ENCODE data around the gene SYNGR4.

SYNGR4 gene

DNA sequence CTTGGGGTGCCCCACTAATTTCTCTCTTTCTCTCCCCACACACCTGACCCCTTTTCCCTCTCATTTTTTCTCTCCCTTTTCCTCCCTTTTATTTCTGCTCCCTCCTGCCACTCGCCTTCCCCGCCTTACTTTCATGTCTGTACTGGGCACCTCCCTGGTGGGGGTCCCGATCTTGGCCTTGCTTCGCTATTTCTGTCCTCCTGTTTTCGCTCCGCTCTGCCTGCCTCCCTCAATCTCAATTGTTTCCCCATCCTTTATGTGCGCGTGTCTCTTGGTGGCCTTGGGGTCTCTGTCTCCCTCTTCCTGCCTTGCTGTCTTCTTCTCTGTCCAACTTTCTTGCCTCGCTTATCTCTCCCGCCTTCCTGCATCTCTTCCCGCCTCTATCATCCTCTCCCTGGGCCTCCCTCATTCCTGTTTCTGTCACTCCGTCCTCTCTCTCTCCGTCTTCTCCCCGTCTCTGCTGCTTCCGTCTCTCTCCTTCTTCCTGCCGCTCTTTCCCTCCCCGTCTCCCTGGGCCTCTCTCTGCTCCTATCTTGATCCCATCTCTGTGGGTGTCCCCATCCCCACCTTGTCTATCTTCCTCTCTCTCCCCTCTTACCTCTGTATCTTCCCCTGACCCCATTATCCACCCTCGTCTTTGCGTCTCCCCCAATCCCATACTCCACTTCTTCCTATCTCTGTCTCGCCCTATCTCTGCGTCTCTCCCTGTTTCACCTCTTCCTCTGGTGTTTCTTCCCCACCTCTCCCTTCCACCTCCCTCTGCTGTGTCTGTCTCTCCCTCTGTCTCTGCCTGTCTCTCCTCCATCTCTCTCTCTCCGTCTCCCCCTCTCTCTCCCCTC lies 33.3 kb downstream of the SYNGR4 start:
- no peak for DNase-seq

DNA sequence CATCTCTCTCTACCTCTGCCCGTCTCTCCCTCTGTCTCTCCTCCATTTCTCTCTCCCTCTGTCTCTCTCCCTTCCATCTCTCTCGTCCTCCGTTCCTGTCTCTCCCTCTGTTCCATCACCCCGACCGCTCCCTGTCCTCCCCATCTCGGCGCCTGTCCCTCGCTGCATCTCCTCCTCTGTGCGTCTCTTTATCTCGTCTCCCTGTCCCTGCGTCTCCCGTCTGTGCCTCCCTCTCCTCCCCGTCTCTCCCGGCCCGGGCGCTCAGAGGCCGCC lies 33.9 kb downstream of the SYNGR4 start:
- DNase-seq: no peak

DNA sequence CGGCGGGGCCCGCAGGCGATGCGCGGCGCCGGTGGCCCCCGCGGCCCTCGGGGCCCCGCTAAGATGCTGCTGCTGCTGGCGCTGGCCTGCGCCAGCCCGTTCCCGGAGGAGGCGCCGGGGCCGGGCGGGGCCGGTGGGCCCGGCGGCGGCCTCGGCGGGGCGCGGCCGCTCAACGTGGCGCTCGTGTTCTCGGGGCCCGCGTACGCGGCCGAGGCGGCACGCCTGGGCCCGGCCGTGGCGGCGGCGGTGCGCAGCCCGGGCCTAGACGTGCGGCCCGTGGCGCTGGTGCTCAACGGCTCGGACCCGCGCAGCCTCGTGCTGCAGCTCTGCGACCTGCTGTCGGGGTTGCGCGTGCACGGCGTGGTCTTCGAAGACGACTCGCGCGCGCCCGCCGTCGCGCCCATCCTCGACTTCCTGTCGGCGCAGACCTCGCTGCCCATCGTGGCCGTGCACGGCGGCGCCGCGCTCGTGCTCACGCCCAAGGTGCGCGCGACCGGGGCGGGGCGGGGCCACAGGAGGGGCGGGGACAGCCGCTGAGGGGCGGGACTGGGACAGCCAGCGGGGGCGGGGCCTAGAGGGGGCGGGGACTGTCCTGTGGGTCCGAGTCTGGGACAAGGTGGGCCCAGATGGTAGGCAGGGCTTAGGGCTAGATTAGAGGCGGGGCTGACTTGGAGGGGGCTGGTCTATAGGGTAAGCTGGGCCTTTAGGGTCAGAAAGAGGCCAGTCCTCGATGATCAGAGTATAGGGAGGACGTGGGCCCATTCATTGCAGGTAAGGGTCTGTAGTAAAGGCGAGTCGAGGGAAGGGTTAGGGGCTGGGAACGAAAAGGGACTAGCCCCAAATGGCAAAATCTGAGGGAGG lies 34.4 kb downstream of the SYNGR4 start:
- DNase-seq: peak; percentile 86

DNA sequence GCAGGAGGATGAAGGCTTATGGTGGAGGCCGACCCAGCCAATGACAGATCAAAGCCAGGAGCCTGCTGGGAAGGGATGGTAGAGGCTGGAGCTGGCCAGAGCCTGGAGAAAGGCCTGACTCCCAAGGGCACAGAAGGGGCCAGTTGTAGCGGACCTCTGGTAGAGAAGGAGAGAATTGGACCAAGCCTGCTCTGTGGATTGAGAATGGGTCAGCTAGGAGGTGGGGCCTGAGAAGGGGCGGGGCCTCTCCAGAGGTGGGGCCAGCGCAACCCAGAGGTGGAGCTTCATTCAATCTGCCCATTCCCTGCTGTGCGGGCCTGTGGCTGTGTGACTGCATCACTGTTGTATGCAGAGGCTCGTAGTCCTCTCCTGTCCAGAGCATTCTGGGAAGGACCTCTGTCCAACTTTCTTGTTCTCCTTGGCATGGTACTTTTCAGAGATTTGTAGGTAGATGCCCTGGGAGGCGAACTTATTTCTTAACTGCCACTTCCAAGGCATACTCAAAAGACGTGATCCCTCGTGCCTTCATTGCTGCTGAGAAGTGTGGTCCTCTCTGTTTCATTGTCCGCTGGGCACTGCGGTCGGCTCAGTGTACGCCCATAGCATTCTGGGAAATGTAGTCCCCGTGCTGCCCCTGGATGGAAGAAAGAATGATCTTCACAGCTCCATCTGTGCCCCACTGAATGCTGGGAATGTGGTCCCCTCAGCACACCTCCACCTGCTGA lies 36.0 kb downstream of the SYNGR4 start:
- peak; percentile 38 for DNase-seq

DNA sequence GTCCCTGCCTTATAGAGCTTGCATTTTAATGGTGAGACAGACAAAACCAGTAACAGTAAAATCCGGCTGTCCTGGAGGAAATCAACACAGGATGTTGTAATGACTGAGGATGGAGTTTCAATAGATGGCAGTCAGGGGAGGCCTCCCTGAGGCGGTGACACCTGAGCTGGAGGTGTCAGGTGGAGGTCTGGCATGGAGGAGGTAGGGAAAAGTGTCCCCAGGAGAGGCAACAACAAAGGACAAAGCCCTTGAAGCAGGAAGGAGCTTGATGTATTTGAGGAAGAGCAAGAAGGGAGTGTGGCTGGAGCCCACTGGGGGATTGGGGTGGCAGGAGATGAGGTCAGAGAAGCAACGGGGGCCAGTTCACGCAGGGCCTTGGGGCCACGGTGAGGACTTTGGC lies 37.1 kb downstream of the SYNGR4 start:
- DNase-seq: no peak

DNA sequence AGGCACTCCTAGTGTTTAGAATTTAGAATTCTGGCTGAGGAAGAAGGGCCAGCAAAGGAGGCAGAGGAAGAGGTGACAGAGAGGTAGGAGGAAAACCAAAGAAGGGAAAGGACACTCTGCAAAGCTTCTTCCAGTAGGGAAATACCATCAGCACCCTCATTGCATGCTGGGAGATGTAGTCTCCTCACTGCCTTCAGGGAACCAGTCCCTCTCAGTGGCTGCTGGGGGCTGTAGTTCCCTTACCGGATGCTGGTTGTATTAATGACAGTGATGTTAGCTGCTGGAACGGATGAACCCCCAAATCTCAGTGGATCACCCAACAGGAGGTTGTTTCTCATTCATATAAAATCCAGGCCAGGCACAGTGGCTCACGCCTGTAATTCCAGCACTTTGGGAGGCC lies 39.4 kb downstream of the SYNGR4 start:
- DNase-seq: peak; percentile 51

DNA sequence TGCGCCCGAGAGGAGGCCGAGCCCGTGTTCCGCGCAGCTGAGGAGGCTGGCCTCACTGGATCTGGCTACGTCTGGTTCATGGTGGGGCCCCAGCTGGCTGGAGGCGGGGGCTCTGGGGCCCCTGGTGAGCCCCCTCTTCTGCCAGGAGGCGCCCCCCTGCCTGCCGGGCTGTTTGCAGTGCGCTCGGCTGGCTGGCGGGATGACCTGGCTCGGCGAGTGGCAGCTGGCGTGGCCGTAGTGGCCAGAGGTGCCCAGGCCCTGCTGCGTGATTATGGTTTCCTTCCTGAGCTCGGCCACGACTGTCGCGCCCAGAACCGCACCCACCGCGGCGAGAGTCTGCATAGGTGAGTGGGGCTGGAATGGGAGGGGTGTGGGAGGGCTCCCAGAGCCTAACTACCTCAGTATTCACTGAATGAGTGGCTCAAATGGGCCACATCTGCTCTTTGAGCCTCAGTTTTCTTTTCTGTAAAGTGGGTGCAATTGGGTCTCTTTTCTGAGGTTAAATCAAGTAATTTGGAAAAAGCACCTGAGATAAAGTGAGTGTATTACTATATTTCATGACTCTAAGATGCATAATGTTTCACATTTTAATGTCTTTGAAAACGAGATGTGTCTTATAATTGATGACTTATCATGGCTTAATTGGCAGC lies 41.0 kb downstream of the SYNGR4 start:
- DNase-seq: no peak

DNA sequence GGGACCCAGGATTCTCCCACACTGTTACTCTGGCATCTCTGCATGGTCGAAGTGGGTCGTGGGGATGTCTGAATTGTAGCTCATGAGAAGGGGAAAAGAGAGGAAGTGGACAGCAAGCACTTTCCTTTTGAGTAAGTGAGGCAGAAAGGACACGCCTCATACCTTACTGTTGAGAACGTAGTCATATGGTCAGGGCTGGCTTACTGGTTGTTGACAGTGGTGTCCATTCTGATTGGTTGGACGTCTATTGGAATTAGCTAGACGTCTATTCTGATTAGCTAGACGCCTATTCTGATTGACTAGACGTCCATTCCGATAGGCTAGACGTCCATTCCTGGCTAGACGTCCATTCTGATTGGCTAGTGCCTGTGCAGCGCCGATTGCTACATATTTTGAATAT lies 41.7 kb downstream of the SYNGR4 start:
- DNase-seq: no peak

DNA sequence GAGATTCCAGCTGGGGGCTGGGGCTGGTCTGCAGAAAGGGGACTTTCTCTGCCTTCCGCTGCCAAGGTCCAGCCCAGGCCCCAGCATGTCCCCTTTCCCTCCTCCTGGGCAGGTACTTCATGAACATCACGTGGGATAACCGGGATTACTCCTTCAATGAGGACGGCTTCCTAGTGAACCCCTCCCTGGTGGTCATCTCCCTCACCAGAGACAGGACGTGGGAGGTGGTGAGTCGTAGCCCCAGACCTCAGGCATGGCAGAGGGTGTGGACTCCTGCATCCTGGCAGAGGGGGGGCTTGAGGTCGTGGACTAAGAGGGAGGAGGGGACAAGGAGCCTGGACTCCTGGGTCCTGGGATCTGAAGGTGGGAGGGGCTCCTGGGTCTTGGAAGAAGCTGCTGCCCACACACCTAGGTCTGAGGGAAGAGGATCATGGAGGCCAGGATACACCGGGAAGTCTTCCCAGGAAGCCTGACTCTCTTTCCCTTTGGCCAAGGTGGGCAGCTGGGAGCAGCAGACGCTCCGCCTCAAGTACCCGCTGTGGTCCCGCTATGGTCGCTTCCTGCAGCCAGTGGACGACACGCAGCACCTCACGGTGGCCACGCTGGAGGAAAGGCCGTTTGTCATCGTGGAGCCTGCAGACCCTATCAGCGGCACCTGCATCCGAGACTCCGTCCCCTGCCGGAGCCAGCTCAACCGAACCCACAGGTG lies 49.9 kb downstream of the SYNGR4 start:
- DNase-seq: no peak

DNA sequence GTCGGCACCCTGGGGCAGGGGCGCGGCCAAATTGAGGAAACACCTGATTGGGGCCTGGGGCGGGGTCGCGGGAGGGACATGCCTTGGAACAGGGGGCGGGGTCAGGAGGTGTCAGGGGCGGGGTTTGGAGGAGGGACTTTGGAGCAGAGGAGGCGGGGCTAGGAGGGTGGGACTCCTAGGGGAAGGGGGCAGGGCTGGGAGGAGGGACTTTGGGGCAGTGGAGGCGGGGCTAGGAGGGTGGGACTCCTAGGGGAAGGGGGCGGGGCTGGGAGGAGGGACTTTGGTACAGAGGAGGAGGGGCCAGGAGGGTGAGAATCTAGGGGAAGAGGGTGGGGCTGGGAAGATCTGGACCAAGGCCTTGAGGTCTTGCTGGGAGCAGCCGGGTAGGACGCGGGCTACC lies 51.2 kb downstream of the SYNGR4 start:
- peak; percentile 76 for DNase-seq

DNA sequence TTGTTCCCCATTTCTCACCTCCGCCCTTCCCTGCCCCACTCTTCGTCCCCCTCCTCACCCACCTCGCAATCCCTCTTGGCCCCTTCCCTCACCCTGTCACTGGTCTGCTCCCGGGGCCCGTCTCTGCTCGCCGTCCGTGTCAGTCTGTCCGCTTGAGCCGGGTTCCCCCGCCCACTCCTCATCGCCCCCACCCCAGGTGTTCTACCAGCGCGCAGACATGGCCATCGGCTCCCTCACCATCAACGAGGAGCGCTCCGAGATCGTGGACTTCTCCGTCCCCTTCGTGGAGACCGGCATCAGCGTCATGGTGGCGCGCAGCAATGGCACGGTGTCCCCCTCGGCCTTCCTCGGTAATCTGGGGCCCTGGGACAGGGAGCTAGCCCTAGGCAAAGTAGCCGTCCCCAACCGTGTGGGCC lies 51.6 kb downstream of the SYNGR4 start:
- no peak for DNase-seq

DNA sequence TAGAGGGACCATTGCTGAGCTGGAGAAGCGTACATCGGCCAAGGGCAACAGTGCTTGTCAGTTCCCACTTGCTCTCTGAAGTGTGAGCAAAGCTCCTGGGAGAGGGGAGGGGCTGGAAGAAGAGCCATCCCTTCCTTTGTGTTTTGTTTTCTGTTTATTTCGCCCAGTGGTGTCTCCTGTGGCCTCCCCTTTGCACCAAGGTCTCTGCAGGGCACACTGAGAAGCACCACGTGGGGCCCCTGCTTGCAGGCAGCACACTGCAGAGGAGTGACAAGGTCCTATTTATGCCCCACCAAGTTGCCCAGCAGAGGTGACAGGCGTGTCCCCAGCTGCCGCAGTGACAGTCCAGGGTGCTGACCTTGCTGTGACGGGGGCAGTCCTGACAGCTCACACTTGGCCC lies 53.3 kb downstream of the SYNGR4 start:
- no peak for DNase-seq

DNA sequence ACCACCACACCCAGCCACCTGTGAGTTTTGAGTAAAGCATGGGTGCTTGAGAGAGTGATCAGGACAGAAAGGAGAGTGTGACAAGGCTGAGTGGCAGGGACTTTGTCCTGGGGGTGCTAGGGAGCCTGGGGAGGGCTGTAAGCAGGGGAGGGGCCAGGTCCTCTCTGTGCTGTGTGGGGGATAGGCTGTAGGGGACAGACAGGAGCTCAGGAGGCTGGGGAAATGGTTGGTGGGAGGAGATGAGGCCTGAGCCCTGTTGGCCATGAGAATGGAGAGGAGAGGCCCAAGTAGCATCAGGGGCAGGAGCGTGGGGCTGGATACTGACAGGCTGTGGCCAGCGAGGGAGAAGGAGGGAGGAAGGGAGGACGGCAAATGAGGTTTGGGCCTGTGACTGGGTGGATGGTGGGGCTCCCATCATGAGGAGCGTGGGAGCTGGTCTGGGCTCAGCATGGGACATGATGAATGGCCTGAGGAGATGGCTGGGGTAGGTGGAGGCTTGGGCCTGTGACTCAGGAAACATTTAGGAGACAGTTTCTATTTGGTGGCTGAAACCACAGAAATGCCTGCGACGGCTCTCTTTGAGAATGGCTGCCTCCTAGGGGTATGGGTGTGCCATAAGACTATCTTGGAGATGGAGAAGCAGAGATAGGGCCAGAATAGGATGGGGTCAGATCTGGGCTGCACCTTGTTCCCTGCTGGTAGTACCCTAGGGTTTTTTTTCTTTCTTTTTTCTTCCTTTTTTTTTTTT lies 54.3 kb downstream of the SYNGR4 start:
- DNase-seq: no peak

DNA sequence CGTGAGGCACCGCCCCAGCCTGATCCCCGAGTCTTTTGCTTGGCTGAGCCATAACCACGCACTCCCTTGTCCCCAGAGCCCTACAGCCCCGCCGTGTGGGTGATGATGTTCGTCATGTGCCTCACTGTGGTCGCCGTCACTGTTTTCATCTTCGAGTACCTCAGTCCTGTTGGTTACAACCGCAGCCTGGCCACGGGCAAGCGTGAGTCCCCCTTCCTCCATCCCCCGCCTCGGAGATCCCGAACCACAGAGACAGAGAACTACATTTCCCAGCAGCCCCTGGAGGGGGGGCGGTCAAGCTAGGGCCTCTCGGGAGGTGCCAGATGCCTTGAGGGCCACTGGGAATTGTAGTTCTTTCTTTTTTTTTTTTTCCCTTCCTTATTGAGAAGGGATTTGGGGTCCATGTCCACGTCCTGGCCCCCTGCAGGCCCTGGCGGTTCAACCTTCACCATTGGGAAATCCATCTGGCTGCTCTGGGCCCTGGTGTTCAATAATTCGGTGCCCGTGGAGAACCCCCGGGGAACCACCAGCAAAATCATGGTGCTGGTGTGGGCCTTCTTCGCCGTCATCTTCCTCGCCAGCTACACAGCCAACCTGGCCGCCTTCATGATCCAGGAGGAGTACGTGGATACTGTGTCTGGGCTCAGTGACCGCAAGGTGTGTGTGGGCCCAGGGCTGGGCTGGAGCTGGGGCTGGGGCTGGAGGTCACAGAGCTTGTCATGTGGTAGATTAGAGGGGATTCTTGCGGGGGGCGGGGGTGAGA lies 55.2 kb downstream of the SYNGR4 start:
- peak; percentile 76 for DNase-seq

DNA sequence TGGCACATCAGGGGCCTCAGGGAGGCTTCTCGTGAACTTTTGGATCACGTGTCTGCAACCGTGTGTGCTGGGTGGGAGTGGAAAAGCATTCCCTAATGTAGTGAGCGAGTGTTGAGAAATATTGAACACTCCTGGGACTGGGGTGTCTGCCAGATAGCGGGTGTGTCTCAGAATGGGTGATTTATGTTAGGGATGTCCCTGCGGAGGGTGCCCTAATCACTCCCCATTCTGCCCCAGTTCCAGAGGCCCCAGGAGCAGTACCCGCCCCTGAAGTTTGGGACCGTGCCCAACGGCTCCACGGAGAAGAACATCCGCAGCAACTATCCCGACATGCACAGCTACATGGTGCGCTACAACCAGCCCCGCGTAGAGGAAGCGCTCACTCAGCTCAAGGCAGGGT lies 57.4 kb downstream of the SYNGR4 start:
- no peak for DNase-seq

DNA sequence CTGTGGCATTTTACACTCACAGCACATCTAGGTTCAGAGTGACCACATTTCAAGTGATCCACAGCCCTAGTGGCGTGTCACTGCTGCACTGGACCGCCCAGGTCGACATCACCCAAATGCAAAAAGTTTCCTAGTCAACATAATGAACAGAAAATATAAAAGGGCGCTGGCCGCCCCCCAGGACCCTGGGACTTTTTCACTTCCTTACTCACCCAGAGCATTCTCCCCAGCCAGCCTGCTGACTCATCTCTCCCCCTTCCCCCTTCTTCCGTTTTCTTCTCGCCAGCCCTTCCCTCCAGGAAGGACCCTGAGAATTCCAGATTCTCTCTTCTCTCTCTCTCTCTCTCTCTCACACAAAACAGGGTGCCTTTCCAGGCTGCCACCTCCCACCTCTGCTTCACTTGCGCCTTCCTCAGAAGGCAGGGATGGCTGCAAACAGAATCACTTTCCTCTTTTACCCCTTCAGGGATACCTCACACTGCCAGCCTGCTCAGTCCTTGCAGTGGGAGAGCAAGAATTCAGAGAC lies 60.6 kb downstream of the SYNGR4 start:
- DNase-seq: no peak
